ENCODE data around the gene CHD2. TPM values are rescaled to one million over a fixed set of nuclear protein-coding genes. Genes with fewer than 3 reads are reported as not detected.
A peak's percentile ranks its signal among the peaks of the same experiment; 100 is the strongest.

Gene CHD2
- total RNA-seq, 1 experiment from 2014 or later = 129 TPM

DNA sequence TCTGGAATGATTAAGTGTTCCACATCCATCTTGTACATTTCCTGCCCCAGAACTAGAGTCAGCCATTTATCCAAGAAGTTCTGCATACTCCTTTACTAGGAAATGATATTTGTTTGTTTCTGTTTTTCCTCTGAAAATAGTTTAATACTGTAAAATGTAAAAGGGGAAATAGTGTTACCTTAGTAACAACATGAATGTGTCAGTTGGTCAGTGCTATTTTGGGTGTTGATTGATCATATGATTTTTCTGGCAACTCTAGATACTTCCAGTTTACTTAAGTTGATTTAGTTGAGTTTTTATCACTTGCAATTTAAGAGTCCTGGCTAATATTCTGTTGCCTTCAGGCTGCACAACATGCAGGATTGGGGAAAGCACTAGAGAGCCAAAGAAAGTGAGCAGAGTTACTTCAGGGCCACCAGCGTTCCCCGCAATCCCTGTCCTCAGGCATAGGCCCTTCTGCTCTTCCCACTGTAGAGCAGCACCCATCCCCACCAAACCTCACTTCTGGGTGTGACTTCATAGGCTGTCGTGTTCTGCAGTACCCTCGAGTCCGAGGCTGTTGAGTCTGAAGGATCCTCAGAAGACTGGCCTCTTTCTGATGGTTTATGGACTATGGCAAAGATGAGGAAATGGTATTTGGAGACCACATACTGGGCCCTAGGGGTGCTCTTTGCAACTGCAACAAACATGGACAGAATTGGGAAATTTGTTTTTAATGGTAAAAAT is 69.0 kb downstream of the CHD2 start:
- DNase-seq (ENCODE audit: unreplicated experiment) = no peak
- H3K27me3 Mint-ChIP-seq (ENCODE audit: insufficient read depth, unreplicated experiment) = no peaks in the 10 kb centered on the region
- ChIA-PET POLR2A (interaction anchor here (0.6 to 1.3 kb wide), 2 partner anchors 11 to 18 kb away, joined by 3 to 4 read pairs; no protein-coding TSS in a partner anchor), CTCF (interaction anchor here (0.7 kb wide), 1 partner anchor 162 kb away, joined by 3 read pairs; no protein-coding TSS in a partner anchor)
- peaks cover 5% of the 10 kb centered on the region for H3K4me1 Mint-ChIP-seq (ENCODE audit: insufficient read depth, unreplicated experiment)
- no peak overlapping the region for H3K4me3 Mint-ChIP-seq (ENCODE audit: unreplicated experiment)
- H3K36me3 Mint-ChIP-seq (ENCODE audit: insufficient read depth, unreplicated experiment) = peaks cover 99% of the 10 kb centered on the region
- no TSS peak for BruUV-seq (replicated peaks)
- H3K9me3 Mint-ChIP-seq (ENCODE audit: unreplicated experiment) = no peaks in the 10 kb centered on the region
- peak; percentile 7 for TF ChIP-seq CTCF (IDR thresholded peaks at IDR 0.05; ENCODE audit: unreplicated experiment)
- intact Hi-C loops (cut with micrococcal nuclease) = no loop called here
- peak overlapping the region; percentile 16 for H3K27ac Mint-ChIP-seq (ENCODE audit: low read depth, unreplicated experiment)

GRCh38 chr15:92970656-92971055 is 70.5 kb downstream of the CHD2 start:
- no peaks in the 10 kb centered on the region for H3K27me3 Mint-ChIP-seq (ENCODE audit: insufficient read depth, unreplicated experiment)
- H3K4me3 Mint-ChIP-seq (ENCODE audit: unreplicated experiment) = no peak overlapping the region
- H3K9me3 Mint-ChIP-seq (ENCODE audit: unreplicated experiment) = no peaks in the 10 kb centered on the region
- no peak for DNase-seq (ENCODE audit: unreplicated experiment)
- H3K4me1 Mint-ChIP-seq (ENCODE audit: insufficient read depth, unreplicated experiment) = peaks cover 12% of the 10 kb centered on the region
- BruUV-seq (replicated peaks) = no TSS peak
- POLR2A ChIA-PET = no interaction called here
- CTCF ChIA-PET = interaction anchor here (1.1 to 1.2 kb wide), 2 partner anchors 9 to 30 kb away, joined by 3 to 4 read pairs; no protein-coding TSS in a partner anchor
- intact Hi-C loops (cut with micrococcal nuclease) = no loop called here
- no peak overlapping the region for H3K27ac Mint-ChIP-seq (ENCODE audit: low read depth, unreplicated experiment)
- peaks cover 85% of the 10 kb centered on the region for H3K36me3 Mint-ChIP-seq (ENCODE audit: insufficient read depth, unreplicated experiment)
- TF ChIP-seq CTCF (IDR thresholded peaks at IDR 0.05; ENCODE audit: unreplicated experiment) = no peak

GRCh38 chr15:92971081-92971480 is 71.0 kb downstream of the CHD2 start:
- no peak overlapping the region for H3K27ac Mint-ChIP-seq (ENCODE audit: low read depth, unreplicated experiment)
- H3K36me3 Mint-ChIP-seq (ENCODE audit: insufficient read depth, unreplicated experiment) = peaks cover 81% of the 10 kb centered on the region
- no peaks in the 10 kb centered on the region for H3K27me3 Mint-ChIP-seq (ENCODE audit: insufficient read depth, unreplicated experiment)
- H3K4me3 Mint-ChIP-seq (ENCODE audit: unreplicated experiment) = no peak overlapping the region
- TF ChIP-seq CTCF (IDR thresholded peaks at IDR 0.05; ENCODE audit: unreplicated experiment) = no peak
- intact Hi-C loops (cut with micrococcal nuclease) = no loop called here
- H3K9me3 Mint-ChIP-seq (ENCODE audit: unreplicated experiment) = no peaks in the 10 kb centered on the region
- DNase-seq (ENCODE audit: unreplicated experiment) = no peak
- POLR2A ChIA-PET = no interaction called here
- peaks cover 12% of the 10 kb centered on the region for H3K4me1 Mint-ChIP-seq (ENCODE audit: insufficient read depth, unreplicated experiment)
- BruUV-seq (replicated peaks) = no TSS peak
- CTCF ChIA-PET = interaction anchor here (1.2 kb wide), 1 partner anchor 30 kb away, joined by 3 read pairs; no protein-coding TSS in a partner anchor

DNA sequence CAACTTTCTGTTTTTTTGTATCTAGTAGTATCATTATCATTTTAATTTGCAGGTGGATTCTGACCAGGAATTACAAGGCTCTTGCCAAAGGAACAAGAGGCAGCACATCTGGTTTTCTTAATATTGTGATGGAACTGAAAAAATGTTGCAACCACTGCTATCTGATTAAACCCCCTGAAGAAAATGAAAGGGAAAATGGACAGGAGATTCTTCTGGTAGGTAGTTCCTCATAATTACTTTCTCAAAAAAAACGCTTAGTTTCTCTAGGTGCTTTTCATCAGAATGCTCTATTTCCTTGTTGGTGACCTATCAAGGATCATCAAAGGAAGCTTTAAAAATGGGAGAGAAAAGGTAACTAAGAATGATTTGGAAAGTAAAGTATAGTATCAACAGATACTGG is 71.6 kb downstream of the CHD2 start:
- TF ChIP-seq CTCF (IDR thresholded peaks at IDR 0.05; ENCODE audit: unreplicated experiment) = no peak
- intact Hi-C loops (cut with micrococcal nuclease) = no loop called here
- no peak for DNase-seq (ENCODE audit: unreplicated experiment)
- no TSS peak for BruUV-seq (replicated peaks)
- peak overlapping the region; percentile 57 for H3K27ac Mint-ChIP-seq (ENCODE audit: low read depth, unreplicated experiment)
- ChIA-PET POLR2A (interaction anchor here (0.7 kb wide), 1 partner anchor 9 kb away, joined by 3 read pairs; no protein-coding TSS in a partner anchor), CTCF (interaction anchor here (0.6 to 0.7 kb wide), 2 partner anchors 42 to 56 kb away, joined by 3 read pairs; no protein-coding TSS in a partner anchor)
- H3K27me3 Mint-ChIP-seq (ENCODE audit: insufficient read depth, unreplicated experiment) = no peaks in the 10 kb centered on the region
- peaks cover 74% of the 10 kb centered on the region for H3K36me3 Mint-ChIP-seq (ENCODE audit: insufficient read depth, unreplicated experiment)
- peaks cover 12% of the 10 kb centered on the region for H3K4me1 Mint-ChIP-seq (ENCODE audit: insufficient read depth, unreplicated experiment)
- H3K4me3 Mint-ChIP-seq (ENCODE audit: unreplicated experiment) = no peak overlapping the region
- no peaks in the 10 kb centered on the region for H3K9me3 Mint-ChIP-seq (ENCODE audit: unreplicated experiment)

Measured in MCF 10A (cell line).